ENCODE data around the gene TGFBRAP1.

Gene TGFBRAP1

DNA sequence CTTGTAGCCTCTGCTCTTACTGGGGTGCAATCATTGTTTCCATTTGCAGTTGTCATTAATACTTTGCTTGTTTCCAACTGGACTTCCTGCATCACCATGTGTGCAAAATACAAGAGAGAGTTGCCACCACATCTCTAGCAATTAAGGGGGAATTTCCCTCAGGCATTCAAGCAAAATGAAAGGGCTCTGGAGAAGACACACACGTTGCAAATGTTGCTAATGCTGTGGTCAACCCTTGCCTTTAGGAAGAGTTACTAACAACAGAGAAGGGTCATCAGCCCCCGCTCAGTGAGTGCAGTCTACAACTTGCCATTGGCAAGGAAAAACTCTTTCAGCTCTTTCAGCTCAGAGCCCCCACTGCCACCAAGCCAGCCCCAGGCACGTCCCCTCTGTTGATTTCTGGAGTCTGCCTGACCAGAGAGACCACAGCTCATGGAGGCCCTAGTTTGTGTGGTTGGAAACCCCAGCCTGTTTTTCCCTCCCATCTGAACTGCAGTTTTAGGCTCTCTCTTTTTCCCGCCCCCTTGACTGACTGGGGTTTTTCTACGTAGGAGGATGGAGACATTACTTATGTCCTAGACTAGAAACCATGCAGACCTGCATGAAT is 113.8 kb downstream of the TGFBRAP1 start:
- Histone ChIP-seq H3K36me3 (ENCODE audit: insufficient read depth) (no peaks in the 10 kb centered on the region), H2AFZ (ENCODE audit: low read depth) (no peak overlapping the region), H4K20me1 (ENCODE audit: insufficient read depth) (no peaks in the 10 kb centered on the region), H3K79me2 (ENCODE audit: insufficient read depth, low read depth) (no peaks in the 10 kb centered on the region), H3K4me1 (ENCODE audit: low read depth, poor library complexity, severe bottlenecking) (no peaks in the 10 kb centered on the region), H3K9ac (no peak overlapping the region), H3K4me2 (no peak overlapping the region), H3K27me3 (ENCODE audit: insufficient read depth, low read depth) (no peaks in the 10 kb centered on the region), H3K27ac (no peak overlapping the region), H3K4me3 (IDR thresholded peaks at IDR 0.05; ENCODE audit: insufficient read depth, low read depth, low read length) (no peak overlapping the region)
- TF ChIP-seq, protein P1, sequence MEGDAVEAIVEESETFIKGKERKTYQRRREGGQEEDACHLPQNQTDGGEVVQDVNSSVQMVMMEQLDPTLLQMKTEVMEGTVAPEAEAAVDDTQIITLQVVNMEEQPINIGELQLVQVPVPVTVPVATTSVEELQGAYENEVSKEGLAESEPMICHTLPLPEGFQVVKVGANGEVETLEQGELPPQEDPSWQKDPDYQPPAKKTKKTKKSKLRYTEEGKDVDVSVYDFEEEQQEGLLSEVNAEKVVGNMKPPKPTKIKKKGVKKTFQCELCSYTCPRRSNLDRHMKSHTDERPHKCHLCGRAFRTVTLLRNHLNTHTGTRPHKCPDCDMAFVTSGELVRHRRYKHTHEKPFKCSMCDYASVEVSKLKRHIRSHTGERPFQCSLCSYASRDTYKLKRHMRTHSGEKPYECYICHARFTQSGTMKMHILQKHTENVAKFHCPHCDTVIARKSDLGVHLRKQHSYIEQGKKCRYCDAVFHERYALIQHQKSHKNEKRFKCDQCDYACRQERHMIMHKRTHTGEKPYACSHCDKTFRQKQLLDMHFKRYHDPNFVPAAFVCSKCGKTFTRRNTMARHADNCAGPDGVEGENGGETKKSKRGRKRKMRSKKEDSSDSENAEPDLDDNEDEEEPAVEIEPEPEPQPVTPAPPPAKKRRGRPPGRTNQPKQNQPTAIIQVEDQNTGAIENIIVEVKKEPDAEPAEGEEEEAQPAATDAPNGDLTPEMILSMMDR (conservative IDR thresholded peaks at IDR 0.05; ENCODE audit: low read depth, low read length) = no peak
